Pancreas (tissue), 10 donors: ENCODE results near the gene COL4A3. TPM values are rescaled to one million over a fixed set of nuclear protein-coding genes. Genes with fewer than 3 reads are reported as not detected.
A peak's percentile ranks its signal among the peaks of the same experiment; 100 is the strongest.

ENCODE experiments used
- ATAC-seq, 4 donors: fragments of 200-7000 bp; cut with Tn5 transposase; one replicate each; pipeline versions ENCODE4 v1.8.0 to v1.9.1; 2020; ENCODE audit warnings: mild to moderate bottlenecking in 4 of 4, moderate library complexity in 4 of 4
- DNase-seq, 6 donors: peaks; one replicate each; pipeline ENCODE4 v3.0.0-alpha.2; 2020
- FAIRE-seq: peaks from 2 replicates; lab custom pipeline; 2012; peaks lifted over from hg19 to GRCh38; lab: Jason Lieb, UNC
- H3K27ac ChIP-seq, 4 donors: fragments of 200-600 bp; sonication (generic); 1 replicate in 3 of 4; 2 replicates in 1 of 4; pipeline versions ENCODE4 v1.5.0 to v1.8.0; 2020
- H3K27me3 ChIP-seq, 4 donors: fragments of 200-600 bp; one replicate each; pipeline ENCODE4 v1.8.0; 2021
- H3K36me3 ChIP-seq, 3 donors: fragments of 200-600 bp; sonication (generic) in 1 of 3; one replicate each; pipeline versions ENCODE4 v1.5.0 to v1.8.0; 2020 to 2021
- H3K4me1 ChIP-seq, 3 donors: fragments of 200-600 bp; one replicate each; pipeline ENCODE4 v1.8.0; 2021
- H3K4me3 ChIP-seq, 4 donors: fragments of 200-600 bp; sonication (generic) in 2 of 4; one replicate each; pipeline versions ENCODE4 v1.5.0 to v1.8.0; 2020 to 2021
- H3K9me3 ChIP-seq, 4 donors: fragments of 200-600 bp; one replicate each; pipeline ENCODE4 v1.8.0; 2021
- CTCF ChIP-seq, 4 donors: fragments of 200-600 bp; sonication (generic) in 3 of 4; IDR thresholded peaks; one replicate each; pipeline versions ENCODE4 v1.5.0 to v1.8.0; 2021; ENCODE audit warnings: antibody characterized with exemption in 4 of 4
- WGBS, 2 donors: extraction: QIAGEN DNeasy Blood & Tissue Kit; methylation state at CpG; one replicate each; pipeline ENCODE4 v1.1.7; 2013; 5-methylcytosine and 5-hydroxymethylcytosine counted together
- intact Hi-C, 3 donors: fragments of 100-400 bp; cut with DNase I; formaldehyde crosslinking; loops; one replicate each; pipeline versions ENCODE4 v1.11.1 to v1.14.2; 2022
- polyA plus RNA-seq, 2 donors: library from polyadenylated mRNA; stranded (reverse); fragments of 200-250 nt; gene quantifications; one replicate each; pipeline ENCODE4 v1.2.3, GENCODE V29; 2013
- total RNA-seq, 6 donors: library from RNA; stranded (reverse); fragmentation: NEBNext Ultra II Directional in 4 of 6; extraction: Animal tissue kit (Norgen Biotek cat#: 25700) in 4 of 6; gene quantifications; one replicate each; pipeline versions ENCODE4 v1.2.1 to v1.2.4, GENCODE V29; 2021 to 2023
- donor health status: healthy with polysubstance abuse.
- donor health status: DM: no; HTN: no; CAD: no; lungs with moderate emphysema.
- donor health status: DM: no; HTN: no; CAD: no.
- donor health status: control.
- donor health status: control.
- donor health status: Bipolar disorder and iron deficiency.
- donor health status: DM: yes; HTN: yes; CAD: no.
- donor health status: DM: no; HTN: no; CAD: no.
- donor health status: DM: no; HTN: no; CAD: no.
- donor health status: DM: yes; HTN: yes; CAD: no.

Gene COL4A3
- total and polyA plus RNA-seq, 8 donors = 0.38 to 4.9 (median 3.2) TPM

- intact Hi-C loops = no loop called here
- Histone ChIP-seq H3K36me3 (no peaks in the 10 kb centered on the region), H3K9me3 (no peaks in the 10 kb centered on the region), H3K27ac (no peak overlapping the region), H3K4me1 (peaks cover 0 to 17% (median 12%) of the 10 kb centered on the region in 3 donors), H3K4me3 (no peak overlapping the region), H3K27me3 (no peaks in the 10 kb centered on the region)
- TF ChIP-seq CTCF (IDR thresholded peaks at IDR 0.05) = no peak
- DNase-seq (no peak), ATAC-seq (no peak), FAIRE-seq (no peak)
- WGBS, 2 donors = 92 to 96% methylated on average over 6 of the region's 6 CpGs
Observed at GRCh38 chr2:227326783-227327182, 162.4 kb downstream of the COL4A3 start.

GRCh38 chr2:227335713-227336112 lies 171.3 kb downstream of the COL4A3 start:
- ATAC-seq = no peak
- DNase-seq = no peak
- H3K9me3 ChIP-seq = no peaks in the 10 kb centered on the region
- intact Hi-C loops = no loop called here
- TF ChIP-seq CTCF (IDR thresholded peaks at IDR 0.05) = no peak
- no peak overlapping the region for H3K27ac ChIP-seq
- peaks cover 0 to 5% (median 0%) of the 10 kb centered on the region in 3 donors for H3K4me1 ChIP-seq
- WGBS, 2 donors = 78 to 84% methylated on average over 1 of the region's 1 CpG
- H3K4me3 ChIP-seq = no peak overlapping the region
- no peaks in the 10 kb centered on the region for H3K27me3 ChIP-seq
- peaks cover 0 to 17% (median 4%) of the 10 kb centered on the region in 3 donors for H3K36me3 ChIP-seq
- no peak for FAIRE-seq

- Histone ChIP-seq H3K27ac (no peak overlapping the region), H3K27me3 (no peaks in the 10 kb centered on the region), H3K36me3 (peaks cover 0 to 16% (median 3%) of the 10 kb centered on the region in 3 donors), H3K4me1 (peaks cover 0 to 5% (median 0%) of the 10 kb centered on the region in 3 donors), H3K9me3 (no peaks in the 10 kb centered on the region), H3K4me3 (no peak overlapping the region)
- no peak for TF ChIP-seq CTCF (IDR thresholded peaks at IDR 0.05)
- WGBS, 2 donors = 96 to 98% methylated on average over 2 of the region's 2 CpGs
- intact Hi-C loops = no loop called here
- no peak for DNase-seq
- no peak for FAIRE-seq
- ATAC-seq = no peak
Observed at GRCh38 chr2:227337442-227337841, 173.0 kb downstream of the COL4A3 start.

- FAIRE-seq = no peak
- no peak for TF ChIP-seq CTCF (IDR thresholded peaks at IDR 0.05)
- ATAC-seq = peak; percentile 32 to 79 (median 64)
- Histone ChIP-seq H3K27ac (peak overlapping the region in 2 of 4 donors; percentile 1 to 19), H3K4me1 (peaks cover 0 to 5% (median 0%) of the 10 kb centered on the region in 3 donors), H3K4me3 (no peak overlapping the region), H3K9me3 (no peaks in the 10 kb centered on the region), H3K27me3 (no peaks in the 10 kb centered on the region), H3K36me3 (peaks cover 0 to 5% (median 0%) of the 10 kb centered on the region in 3 donors)
- intact Hi-C loops = no loop called here
- WGBS, 2 donors = 34 to 39% methylated on average over 2 of the region's 2 CpGs
- no peak for DNase-seq
Observed at GRCh38 chr2:227339098-227339599, 174.7 kb downstream of the COL4A3 start.

GRCh38 chr2:227340106-227340505 lies 175.7 kb downstream of the COL4A3 start:
- ATAC-seq (no peak), FAIRE-seq (no peak)
- no peak for TF ChIP-seq CTCF (IDR thresholded peaks at IDR 0.05)

More at GRCh38 chr2:227340106-227340505, 175.7 kb downstream of the COL4A3 start:
- Histone ChIP-seq H3K36me3 (no peaks in the 10 kb centered on the region), H3K4me3 (no peak overlapping the region), H3K9me3 (no peaks in the 10 kb centered on the region), H3K27ac (no peak overlapping the region), H3K4me1 (peaks cover 0 to 5% (median 0%) of the 10 kb centered on the region in 3 donors), H3K27me3 (no peaks in the 10 kb centered on the region)
- 75 to 80% methylated on average over 6 of the region's 6 CpGs for WGBS, 2 donors
- DNase-seq = no peak
- intact Hi-C loops = no loop called here
